GM12872 (cell line): ENCODE measurements around the gene MAD2L1.

ENCODE experiments used
- TF ChIP-seq, protein P1 (sequence below): IDR thresholded peaks from 3 replicates; pipeline ENCODE4 v1.5.1; 2011; ENCODE audit warnings: low read depth, mild to moderate bottlenecking, low read length, moderate library complexity; ENCODE audit not compliant: insufficient read depth

The MAD2L1 gene

DNA sequence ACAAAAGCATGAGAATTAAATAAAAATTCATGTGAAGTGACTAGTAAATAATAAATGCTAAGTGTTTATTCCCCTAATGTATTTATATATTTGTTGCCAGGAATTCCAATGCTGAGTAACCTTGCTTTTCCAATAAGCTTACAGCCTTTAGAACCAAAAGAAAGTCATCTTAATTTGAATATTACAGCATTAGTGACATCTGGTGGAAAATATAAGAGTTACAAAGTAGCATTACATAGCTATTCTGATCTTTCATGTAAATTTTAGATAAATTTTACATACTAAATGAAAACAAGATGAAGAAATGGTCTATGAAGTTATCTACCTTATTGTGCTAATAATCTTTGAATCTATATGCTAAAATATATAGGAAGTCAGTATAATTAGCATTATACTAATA is 10.4 kb downstream of the MAD2L1 start:
- TF ChIP-seq, protein P1, sequence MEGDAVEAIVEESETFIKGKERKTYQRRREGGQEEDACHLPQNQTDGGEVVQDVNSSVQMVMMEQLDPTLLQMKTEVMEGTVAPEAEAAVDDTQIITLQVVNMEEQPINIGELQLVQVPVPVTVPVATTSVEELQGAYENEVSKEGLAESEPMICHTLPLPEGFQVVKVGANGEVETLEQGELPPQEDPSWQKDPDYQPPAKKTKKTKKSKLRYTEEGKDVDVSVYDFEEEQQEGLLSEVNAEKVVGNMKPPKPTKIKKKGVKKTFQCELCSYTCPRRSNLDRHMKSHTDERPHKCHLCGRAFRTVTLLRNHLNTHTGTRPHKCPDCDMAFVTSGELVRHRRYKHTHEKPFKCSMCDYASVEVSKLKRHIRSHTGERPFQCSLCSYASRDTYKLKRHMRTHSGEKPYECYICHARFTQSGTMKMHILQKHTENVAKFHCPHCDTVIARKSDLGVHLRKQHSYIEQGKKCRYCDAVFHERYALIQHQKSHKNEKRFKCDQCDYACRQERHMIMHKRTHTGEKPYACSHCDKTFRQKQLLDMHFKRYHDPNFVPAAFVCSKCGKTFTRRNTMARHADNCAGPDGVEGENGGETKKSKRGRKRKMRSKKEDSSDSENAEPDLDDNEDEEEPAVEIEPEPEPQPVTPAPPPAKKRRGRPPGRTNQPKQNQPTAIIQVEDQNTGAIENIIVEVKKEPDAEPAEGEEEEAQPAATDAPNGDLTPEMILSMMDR: no peak

DNA sequence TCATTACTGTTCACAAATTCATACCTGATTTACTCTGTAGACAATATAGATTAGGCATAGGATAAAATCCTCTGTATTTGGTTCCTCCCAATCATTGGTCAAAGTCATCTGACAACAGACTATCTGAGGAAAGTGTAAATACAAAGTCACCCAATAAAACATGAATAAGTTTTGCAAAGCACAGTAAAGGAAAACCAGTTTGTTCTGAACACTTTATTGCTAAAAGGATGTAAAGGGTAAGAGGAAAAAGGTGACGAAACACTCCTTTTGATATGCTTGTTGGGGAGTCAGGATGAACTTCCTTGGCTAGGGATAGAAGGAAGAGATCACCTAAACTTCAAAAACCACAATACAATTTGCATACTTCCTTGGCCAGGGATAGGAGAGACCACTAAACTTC is 10.9 kb downstream of the MAD2L1 start:
- TF ChIP-seq, protein P1: no peak

DNA sequence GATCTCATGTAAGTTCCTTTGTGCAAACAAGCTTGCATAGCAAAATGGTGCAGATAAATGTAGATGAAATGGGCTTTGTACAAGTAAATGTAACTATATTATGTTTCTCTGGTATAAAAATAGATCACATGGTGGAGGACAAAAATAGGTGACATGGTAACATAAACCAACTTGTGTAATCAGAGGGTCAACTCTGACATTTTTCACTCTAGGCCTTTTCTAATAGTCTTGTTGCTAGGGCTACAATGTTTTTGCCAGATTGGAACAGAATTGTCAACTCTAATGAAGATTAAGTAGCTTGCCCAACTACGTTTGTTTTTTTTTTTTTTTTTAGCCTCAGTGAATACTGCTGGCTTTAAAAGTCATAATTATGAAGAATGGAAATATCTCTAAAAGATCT is 11.5 kb downstream of the MAD2L1 start:
- TF ChIP-seq, protein P1: no peak

DNA sequence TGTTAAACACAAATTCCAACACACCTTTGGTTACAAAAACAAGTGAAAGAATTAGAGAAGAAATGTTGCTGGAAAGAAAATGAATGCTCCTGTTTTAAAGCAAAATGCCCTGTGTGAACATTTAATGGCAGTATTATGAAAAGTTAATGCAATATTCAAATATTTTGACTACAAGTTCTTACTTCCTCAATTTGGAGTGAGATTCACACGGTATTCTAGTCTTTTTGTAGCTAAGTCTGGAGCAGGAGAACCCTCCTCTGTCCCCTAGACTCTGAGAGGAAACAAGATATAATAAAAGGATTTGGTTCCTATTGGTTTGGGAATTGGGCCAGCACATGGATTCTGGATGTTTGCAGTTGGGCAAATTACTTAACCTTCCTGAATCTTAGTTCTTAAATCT is 12.7 kb downstream of the MAD2L1 start:
- TF ChIP-seq, protein P1: no peak

DNA sequence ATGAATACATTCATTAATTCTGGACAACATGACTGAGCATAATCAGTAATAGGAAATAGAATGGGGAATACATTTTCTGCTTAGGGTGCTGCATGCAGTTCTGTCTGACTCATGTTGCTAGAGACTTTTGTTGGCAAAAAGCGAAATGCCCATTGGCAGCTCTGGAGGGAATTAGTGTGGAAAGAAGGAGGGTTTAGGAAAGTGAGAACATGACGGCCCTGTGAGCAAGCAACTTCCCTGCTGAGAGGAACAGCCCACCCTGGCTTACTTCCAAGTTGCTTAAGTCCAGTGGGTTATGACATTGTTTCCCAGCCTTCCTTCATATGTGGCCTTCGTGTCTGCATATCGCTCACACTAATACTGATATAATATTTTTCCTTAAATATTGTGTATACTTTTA is 13.8 kb downstream of the MAD2L1 start:
- TF ChIP-seq, protein P1: no peak

- TF ChIP-seq, protein P1: no peak
Measured at GRCh38 chr4:120051253-120051652, 15.4 kb downstream of the MAD2L1 start.

DNA sequence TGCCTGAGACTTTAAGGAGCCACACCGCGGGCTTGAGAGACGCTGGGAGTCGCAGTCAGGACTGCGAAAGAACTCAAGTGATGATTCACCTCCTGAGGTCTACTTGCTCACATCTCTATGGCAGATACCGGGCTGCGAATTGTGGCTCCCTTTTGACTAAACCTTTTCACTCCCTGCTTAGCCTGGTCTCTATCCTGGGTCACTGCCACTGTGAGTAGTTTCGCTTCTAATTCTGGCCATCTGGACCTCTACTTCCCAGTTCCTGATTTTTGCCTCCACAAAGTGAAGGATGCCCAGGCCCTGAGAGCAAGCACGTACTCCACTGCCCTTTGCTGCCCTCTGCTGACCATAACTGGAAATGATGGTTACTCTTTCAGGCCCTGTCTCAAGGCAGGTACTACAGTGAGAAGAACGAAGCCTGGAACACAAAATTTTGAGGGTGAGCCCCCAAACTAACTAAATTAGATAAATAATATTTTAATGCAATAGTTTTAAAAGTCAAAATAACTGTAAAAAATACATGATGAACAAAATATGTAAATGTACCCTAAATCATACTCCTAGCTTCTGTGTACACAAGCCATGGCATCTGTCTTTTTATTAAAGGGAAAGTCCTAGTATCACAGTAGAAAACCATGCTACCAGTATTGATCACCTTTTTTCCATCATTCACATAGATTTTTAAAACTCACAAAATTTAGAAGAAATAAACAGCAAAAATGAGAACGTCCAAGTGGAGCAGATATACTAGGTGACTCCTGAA is 16.7 kb downstream of the MAD2L1 start:
- TF ChIP-seq, protein P1: peak; percentile 81
